ENCODE measurements around the gene CDH4.

Gene CDH4

GRCh38 chr20:61354001-61354390 is 101.9 kb downstream of the CDH4 start:
- no peak for DNase-seq (ENCODE audit: extremely low read depth in 1 of 2, low read depth in 1 of 2)

DNA sequence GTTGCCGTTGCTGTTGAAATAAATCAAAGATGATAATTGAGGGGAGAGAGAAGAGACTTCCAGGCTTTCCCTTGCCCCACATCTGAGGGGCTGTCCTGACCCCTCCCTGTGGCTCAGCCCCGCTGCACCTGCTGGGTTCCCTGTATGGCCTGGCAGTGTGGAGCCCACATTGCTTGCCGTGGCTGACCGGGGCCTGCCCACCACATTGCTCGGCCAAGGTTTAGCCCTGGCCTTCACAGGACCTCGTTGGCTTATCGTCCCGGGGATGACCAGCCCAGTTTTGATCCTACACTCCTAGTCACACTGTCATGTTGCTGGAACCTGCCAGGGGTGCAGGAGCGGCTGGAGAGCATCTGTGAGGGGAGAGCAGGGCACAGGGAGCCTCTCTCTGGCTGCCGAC is 102.4 kb downstream of the CDH4 start:
- no peak for DNase-seq (ENCODE audit: extremely low read depth in 1 of 2, low read depth in 1 of 2)

DNA sequence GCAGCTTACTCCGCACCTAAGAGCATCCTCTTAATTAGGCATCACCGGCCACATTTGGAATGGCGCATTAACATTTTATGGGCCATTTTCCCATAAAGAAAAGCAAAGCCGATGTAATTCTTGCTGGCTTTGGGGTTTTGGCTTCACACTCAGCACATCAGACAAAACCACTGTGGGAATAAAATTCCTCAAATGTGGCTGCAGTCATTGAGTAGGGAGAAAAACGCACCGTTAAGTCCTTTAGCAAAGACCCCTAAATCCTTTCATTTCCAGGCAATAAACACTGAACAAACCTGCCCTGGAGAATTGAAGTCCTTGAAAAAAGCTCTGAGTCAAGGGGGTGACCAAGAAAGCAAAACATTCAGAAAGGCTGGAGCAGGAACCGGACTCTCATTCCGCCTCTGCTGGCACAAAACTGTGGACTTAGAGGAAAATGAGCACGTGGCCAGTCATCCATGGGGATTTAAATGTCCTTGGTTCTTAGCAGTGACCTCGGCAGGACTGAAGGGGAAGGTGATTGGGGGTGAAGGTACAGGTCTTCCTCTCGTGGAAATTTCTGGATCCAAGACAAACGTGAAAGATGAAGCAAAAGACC is 102.9 kb downstream of the CDH4 start:
- no peak for DNase-seq (ENCODE audit: extremely low read depth in 1 of 2, low read depth in 1 of 2)

GRCh38 chr20:61355585-61355984 is 103.5 kb downstream of the CDH4 start:
- DNase-seq (ENCODE audit: extremely low read depth in 1 of 2, low read depth in 1 of 2) = no peak

- no peak for DNase-seq (ENCODE audit: extremely low read depth in 1 of 2, low read depth in 1 of 2)
Observed at GRCh38 chr20:61356196-61356595, 104.1 kb downstream of the CDH4 start.

DNA sequence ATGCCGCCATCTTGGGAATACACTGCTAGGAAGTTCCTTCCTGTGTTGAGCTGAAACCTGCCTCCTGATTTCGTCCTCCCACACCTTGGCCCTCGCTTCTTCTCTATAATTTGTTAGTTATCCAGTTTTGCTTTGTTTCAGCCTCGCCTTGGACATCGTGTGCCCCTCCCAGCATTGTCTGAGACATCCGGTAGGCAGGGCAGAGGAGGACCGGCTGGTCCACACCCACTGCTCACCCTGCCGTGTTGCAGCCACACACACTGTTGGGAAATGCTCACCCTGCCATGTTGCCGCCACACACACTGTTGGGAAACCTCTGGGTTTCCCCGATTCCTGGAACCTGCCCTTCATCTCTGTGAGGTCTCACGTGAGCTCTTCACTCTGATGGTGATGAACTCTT is 105.1 kb downstream of the CDH4 start:
- no peak for DNase-seq (ENCODE audit: extremely low read depth in 1 of 2, low read depth in 1 of 2)

GRCh38 chr20:61359254-61359653 is 107.2 kb downstream of the CDH4 start:
- DNase-seq (ENCODE audit: extremely low read depth in 1 of 2, low read depth in 1 of 2) = no peak

- no peak for DNase-seq (ENCODE audit: extremely low read depth in 1 of 2, low read depth in 1 of 2)
Observed at GRCh38 chr20:61360296-61360695, 108.2 kb downstream of the CDH4 start.

- DNase-seq (ENCODE audit: extremely low read depth in 1 of 2, low read depth in 1 of 2) = no peak
Observed at GRCh38 chr20:61360940-61361339, 108.9 kb downstream of the CDH4 start.

GRCh38 chr20:61361501-61361900 is 109.4 kb downstream of the CDH4 start:
- DNase-seq (ENCODE audit: extremely low read depth in 1 of 2, low read depth in 1 of 2) = no peak

DNA sequence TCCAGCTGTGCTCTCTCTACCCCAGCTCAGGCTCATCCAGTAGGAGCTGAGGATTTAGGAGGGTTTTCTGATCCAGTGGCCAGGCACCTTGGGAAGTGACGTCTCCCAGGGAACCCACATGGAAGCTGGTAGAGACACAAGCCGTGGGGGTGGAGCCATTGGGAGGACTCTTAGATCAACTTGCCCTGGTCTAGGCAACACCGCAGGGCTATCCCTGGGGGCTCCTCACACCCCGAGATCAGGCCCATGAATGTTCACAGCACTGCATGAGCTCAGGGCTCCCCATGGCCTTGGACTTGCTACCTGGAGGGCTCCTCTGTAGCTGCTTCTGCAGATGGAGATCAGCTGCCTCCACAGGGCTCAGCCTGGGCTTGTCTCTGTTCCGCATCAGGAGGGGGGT is 112.1 kb downstream of the CDH4 start:
- DNase-seq (ENCODE audit: extremely low read depth in 1 of 2, low read depth in 1 of 2) = no peak

DNA sequence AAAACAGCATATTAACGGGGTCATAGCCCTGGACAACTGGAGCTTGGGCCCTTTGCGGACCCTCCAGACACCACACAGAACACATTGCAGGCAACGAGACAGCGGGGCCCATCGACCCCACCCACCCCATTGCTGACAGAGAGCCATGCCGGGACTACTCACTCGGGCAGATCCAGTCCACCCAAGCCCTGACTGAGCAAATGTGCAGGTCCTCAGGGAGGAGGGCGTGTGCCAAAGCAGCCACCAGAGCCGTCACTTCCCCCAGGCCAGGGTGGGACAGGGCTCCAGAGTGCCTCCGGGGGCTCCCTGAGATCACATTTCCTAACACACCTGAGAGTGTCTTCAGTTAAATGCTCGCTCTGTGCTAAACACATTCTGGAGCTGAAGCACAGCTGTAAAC is 114.9 kb downstream of the CDH4 start:
- DNase-seq (ENCODE audit: extremely low read depth in 1 of 2, low read depth in 1 of 2) = no peak

DNA sequence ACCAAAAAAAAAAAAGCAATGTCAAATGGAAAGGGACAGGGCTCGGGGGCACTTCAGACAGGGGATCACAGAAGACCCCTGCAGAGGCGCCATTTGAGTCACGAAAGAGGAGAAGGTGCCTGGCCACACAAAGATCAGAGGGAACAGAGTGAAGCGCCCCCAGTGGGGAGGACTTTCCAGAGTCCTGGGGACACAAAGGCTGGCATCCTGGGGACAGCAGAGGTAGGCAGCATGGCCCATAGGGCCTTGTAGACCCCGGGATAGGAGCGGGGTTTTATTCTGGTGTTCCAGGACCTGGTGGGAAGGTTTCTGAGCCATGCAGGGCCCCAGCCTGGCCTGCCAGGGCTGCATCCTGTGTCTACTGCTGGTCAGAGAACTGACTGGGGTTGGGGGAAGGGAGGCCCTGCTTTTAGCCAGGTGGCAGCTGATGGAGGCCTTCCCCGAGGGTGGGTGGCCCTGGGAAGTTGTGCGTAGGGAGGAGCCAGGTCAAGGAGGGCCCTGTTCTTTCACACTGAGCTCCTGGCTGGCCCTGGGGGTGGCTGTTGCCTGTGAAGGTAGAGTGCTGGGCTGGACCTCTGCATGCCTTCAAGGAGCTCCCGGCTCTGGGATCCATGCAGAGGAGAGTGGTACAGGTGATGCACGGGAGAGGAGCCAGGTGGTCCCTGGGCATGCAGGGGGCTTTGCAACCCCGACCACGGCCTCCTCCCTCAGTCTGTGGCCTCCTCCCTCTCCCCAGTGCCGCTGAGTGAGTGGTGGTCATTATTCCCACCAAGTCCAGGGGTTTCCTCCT is 117.9 kb downstream of the CDH4 start:
- DNase-seq (ENCODE audit: extremely low read depth in 1 of 2, low read depth in 1 of 2) = no peak

DNA sequence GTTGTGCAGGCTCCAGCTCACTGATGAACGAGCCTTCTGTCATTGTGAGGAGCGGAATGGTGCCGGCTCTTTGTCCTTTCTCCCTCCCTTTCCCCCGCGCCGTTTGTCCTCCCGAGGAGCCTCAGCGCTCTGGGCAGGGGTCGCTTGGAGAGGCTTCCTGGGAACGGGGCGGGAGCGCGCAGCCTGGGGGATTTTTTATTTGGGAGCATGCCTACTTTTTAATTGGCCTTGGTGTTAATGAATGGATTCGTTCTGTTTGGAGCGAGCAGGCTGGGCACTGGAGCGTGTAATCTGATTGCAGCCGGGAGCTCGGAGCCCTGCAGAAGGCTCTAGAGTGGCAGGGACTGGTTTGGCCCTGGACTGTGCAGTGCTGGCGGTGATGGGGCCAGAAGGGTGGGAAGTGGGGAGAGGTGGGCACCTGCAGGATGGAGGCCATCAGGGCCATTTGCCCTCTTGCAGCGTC is 118.8 kb downstream of the CDH4 start:
- DNase-seq (ENCODE audit: extremely low read depth in 1 of 2, low read depth in 1 of 2) = no peak

DNA sequence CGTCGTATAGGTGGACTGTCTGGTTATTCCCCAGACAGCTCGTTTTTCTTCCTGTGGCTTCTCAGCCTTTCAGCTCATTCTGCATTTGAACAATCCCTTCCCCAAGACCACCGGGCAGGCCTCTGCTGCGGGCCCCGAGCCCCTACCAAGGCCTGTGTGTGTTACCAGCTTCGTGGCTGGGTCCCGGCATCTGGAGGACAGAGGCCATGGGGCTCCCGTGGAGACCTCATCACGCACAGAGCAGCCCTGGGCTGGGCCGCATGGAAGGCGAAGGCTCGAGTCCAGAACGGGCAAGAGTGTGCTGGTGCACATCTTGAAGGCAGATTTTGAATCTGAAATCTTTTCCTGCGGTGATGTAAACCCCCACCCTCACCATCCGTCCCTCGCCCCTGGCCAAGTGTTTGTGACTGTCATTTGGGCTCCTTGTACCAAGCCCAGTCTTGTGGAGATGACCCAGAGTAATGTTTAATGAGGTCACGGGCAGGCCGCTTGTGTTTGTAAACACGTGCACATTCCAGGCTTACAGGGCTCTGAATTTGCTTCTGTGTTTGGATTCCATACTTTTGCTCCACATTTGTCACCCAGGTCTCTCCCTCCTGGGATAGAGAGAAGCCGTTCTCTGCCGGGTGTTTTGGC is 119.6 kb downstream of the CDH4 start:
- DNase-seq (ENCODE audit: extremely low read depth in 1 of 2, low read depth in 1 of 2) = no peak

GRCh38 chr20:61372137-61373054 is 120.3 kb downstream of the CDH4 start:
- DNase-seq (ENCODE audit: extremely low read depth in 1 of 2, low read depth in 1 of 2) = no peak

DNA sequence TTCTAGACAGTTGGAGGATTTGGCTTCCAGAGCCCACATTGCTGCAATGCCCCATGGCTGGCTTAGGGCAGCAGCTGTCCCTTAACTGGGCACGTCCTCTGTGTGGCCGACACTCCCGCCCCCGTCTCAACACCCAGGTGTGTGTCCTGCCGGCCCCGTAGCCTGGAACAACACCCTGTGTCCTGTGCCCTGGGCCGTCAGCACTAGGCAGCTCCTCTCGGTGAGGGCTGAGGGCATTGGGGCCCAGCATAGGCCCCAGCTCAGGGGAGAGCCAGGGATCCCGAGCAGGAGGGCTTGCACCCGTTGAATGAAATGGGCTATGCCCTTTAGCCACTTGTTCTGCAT is 121.0 kb downstream of the CDH4 start:
- no peak for DNase-seq (ENCODE audit: extremely low read depth in 1 of 2, low read depth in 1 of 2)

DNA sequence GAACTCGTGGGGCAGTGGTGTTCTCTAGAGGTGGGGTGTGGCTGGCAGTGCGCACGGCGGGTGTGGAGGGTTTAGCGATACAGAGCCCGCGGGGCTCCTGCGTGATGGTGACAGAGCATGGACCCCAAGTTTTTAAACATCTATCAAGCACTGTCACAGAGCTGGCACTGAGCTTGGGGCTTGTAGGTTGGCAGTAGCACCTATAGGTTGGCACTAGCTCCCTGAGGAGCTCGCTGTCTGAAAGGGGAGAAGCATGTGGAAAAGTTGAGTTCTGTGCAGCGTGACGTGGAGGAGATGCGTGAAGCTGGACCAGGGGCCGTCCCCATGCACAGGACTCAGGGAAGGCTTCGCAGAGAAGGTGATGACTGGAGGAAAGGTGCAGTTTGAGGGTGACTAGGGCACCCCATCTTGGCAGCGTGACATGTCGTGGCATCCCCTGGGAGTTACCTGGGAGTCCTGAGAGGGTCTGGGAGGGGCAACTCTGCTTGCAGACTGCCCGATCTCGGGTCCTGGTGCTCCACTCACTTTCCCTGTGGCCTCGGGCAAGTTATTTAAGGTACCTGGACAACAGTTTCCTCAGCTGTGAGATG is 122.0 kb downstream of the CDH4 start:
- DNase-seq (ENCODE audit: extremely low read depth in 1 of 2, low read depth in 1 of 2) = no peak

- no peak for DNase-seq (ENCODE audit: extremely low read depth in 1 of 2, low read depth in 1 of 2)
Observed at GRCh38 chr20:61376541-61377240, 124.6 kb downstream of the CDH4 start.

- DNase-seq (ENCODE audit: extremely low read depth in 1 of 2, low read depth in 1 of 2) = no peak
Observed at GRCh38 chr20:61378694-61379355, 126.8 kb downstream of the CDH4 start.

Data from activated CD8-positive, alpha-beta memory T cell treated with anti-CD3 and anti-CD28 coated beads for 1 hour (primary cell).